Hematopoietic multipotent progenitor cell treated with erythropoietin and hydrocortisone succinate and interleukin-3 and kit ligand, for 6 days (in vitro differentiated cells): ENCODE measurements around the gene GRK5.
A peak's percentile ranks its signal among the peaks of the same experiment; 100 is the strongest.

ENCODE experiments used
- DNase-seq: peaks from one replicate; pipeline ENCODE4 v3.0.0-alpha.2; 2015

The GRK5 gene

GRCh38 chr10:119495021-119495505 lies 287.7 kb downstream of the GRK5 start:
- DNase-seq: no peak

GRCh38 chr10:119495545-119495944 lies 288.2 kb downstream of the GRK5 start:
- peak; percentile 77 for DNase-seq

GRCh38 chr10:119496273-119496672 lies 288.9 kb downstream of the GRK5 start:
- DNase-seq: no peak

- DNase-seq: no peak
Measured at GRCh38 chr10:119497243-119497642, 289.9 kb downstream of the GRK5 start.

GRCh38 chr10:119498889-119499676 lies 291.7 kb downstream of the GRK5 start:
- no peak for DNase-seq

- no peak for DNase-seq
Measured at GRCh38 chr10:119499677-119500002, 292.3 kb downstream of the GRK5 start.

GRCh38 chr10:119500123-119500795 lies 292.9 kb downstream of the GRK5 start:
- DNase-seq: no peak

- DNase-seq: no peak
Measured at GRCh38 chr10:119500821-119501220, 293.4 kb downstream of the GRK5 start.

GRCh38 chr10:119501690-119502089 lies 294.3 kb downstream of the GRK5 start:
- no peak for DNase-seq

GRCh38 chr10:119502209-119502608 lies 294.8 kb downstream of the GRK5 start:
- no peak for DNase-seq

GRCh38 chr10:119502618-119503155 lies 295.3 kb downstream of the GRK5 start:
- DNase-seq: no peak

- no peak for DNase-seq
Measured at GRCh38 chr10:119503821-119504220, 296.4 kb downstream of the GRK5 start.

- no peak for DNase-seq
Measured at GRCh38 chr10:119504651-119505050, 297.3 kb downstream of the GRK5 start.

- no peak for DNase-seq
Measured at GRCh38 chr10:119505131-119505551, 297.8 kb downstream of the GRK5 start.
